Trophoblast cell (in vitro differentiated cells and primary cell): ENCODE data around the gene KIF16B.

Source experiments
- DNase-seq, 2 donors: peaks; one replicate each; pipeline ENCODE4 v3.0.0-alpha.2; 2016
- H2AFZ ChIP-seq: 2 replicates; pipeline ENCODE4 v1.6.1; 2013; ENCODE audit warnings: low read length, moderate library complexity, mild to moderate bottlenecking; ENCODE audit not compliant: insufficient read depth, poor library complexity
- H2AK5ac ChIP-seq: 2 replicates; pipeline ENCODE4 v1.6.1; 2013; ENCODE audit warnings: mild to moderate bottlenecking, low read length
- H2BK120ac ChIP-seq: 2 replicates; pipeline ENCODE4 v1.6.1; 2013; ENCODE audit warnings: low read length, mild to moderate bottlenecking, moderate library complexity; ENCODE audit not compliant: insufficient read depth, poor library complexity
- H2BK12ac ChIP-seq: 2 replicates; pipeline ENCODE4 v1.6.1; 2013; ENCODE audit warnings: mild to moderate bottlenecking, low read length, moderate library complexity
- H2BK5ac ChIP-seq: 2 replicates; pipeline ENCODE4 v1.6.1; 2013; ENCODE audit warnings: low read length, low read depth, moderate library complexity, mild to moderate bottlenecking; ENCODE audit not compliant: poor library complexity
- H3K14ac ChIP-seq: 2 replicates; pipeline ENCODE4 v1.6.1; 2013; ENCODE audit warnings: mild to moderate bottlenecking, low read length
- H3K18ac ChIP-seq: 2 replicates; pipeline ENCODE4 v1.6.1; 2013; ENCODE audit warnings: mild to moderate bottlenecking, low read length
- H3K23ac ChIP-seq: 2 replicates; pipeline ENCODE4 v1.6.1; 2013; ENCODE audit warnings: low read length
- H3K27ac ChIP-seq: 2 replicates; pipeline ENCODE4 v1.5.1; 2013; ENCODE audit warnings: low read depth, mild to moderate bottlenecking, inconsistent platforms, low read length, moderate library complexity
- H3K27me3 ChIP-seq: 2 replicates; pipeline ENCODE4 v1.6.1; 2013; ENCODE audit warnings: inconsistent platforms, mild to moderate bottlenecking, low read length, moderate library complexity; ENCODE audit not compliant: insufficient read depth
- H3K36me3 ChIP-seq, 2 experiments: 1 replicate in 1 of 2; 2 replicates in 1 of 2; pipeline ENCODE4 v1.6.1; 2013; ENCODE audit warnings: low read length in 2 of 2, mild to moderate bottlenecking in 2 of 2, moderate library complexity in 1 of 2; ENCODE audit not compliant: insufficient read depth in 2 of 2, control insufficient read depth in 1 of 2
- H3K4ac ChIP-seq: 2 replicates; pipeline ENCODE4 v1.6.1; 2013; ENCODE audit warnings: low read depth, mild to moderate bottlenecking, low read length, moderate library complexity
- H3K4me1 ChIP-seq, 2 experiments: 1 replicate in 1 of 2; 2 replicates in 1 of 2; pipeline ENCODE4 v1.6.1; 2013; ENCODE audit warnings: low read length in 2 of 2, mild to moderate bottlenecking in 2 of 2, moderate library complexity in 1 of 2; ENCODE audit not compliant: insufficient read depth in 2 of 2, control insufficient read depth in 1 of 2
- H3K4me2 ChIP-seq: 2 replicates; pipeline ENCODE4 v1.6.1; 2013; ENCODE audit warnings: inconsistent platforms, mild to moderate bottlenecking, low read length, moderate library complexity
- H3K4me3 ChIP-seq: 2 replicates; pipeline ENCODE4 v1.5.1; 2013; ENCODE audit warnings: mild to moderate bottlenecking, low read depth, low read length, inconsistent platforms
- H3K79me1 ChIP-seq: one replicate; pipeline ENCODE4 v1.6.1; 2013; ENCODE audit warnings: low read length
- H3K79me2 ChIP-seq: 2 replicates; pipeline ENCODE4 v1.6.1; 2013; ENCODE audit warnings: low read length, mild to moderate bottlenecking; ENCODE audit not compliant: control insufficient read depth, insufficient read depth, poor library complexity
- H3K9ac ChIP-seq: 2 replicates; pipeline ENCODE4 v1.6.1; 2013; ENCODE audit warnings: mild to moderate bottlenecking, low read length
- H3K9me3 ChIP-seq: 2 replicates; pipeline ENCODE4 v1.6.1; 2013; ENCODE audit warnings: low read depth, mild to moderate bottlenecking, control low read depth, inconsistent platforms, low read length; ENCODE audit not compliant: insufficient read depth
- H4K12ac ChIP-seq: 2 replicates; pipeline ENCODE4 v1.6.1; 2013; ENCODE audit warnings: low read depth, mild to moderate bottlenecking, low read length, moderate library complexity
- H4K8ac ChIP-seq: 2 replicates; pipeline ENCODE4 v1.6.1; 2013; ENCODE audit warnings: low read depth, mild to moderate bottlenecking, low read length, moderate library complexity
- H4K91ac ChIP-seq: one replicate; pipeline ENCODE4 v1.6.1; 2013; ENCODE audit warnings: low read depth, mild to moderate bottlenecking, low read length, moderate library complexity
- WGBS: extraction: QIAGEN DNeasy Blood & Tissue Kit; methylation state at CpG from one replicate; pipeline ENCODE4 v1.1.7; 2013; ENCODE audit warnings: missing lambda C conversion rate; ENCODE audit not compliant: insufficient read length, insufficient coverage; ENCODE audit errors: extremely low coverage; 5-methylcytosine and 5-hydroxymethylcytosine counted together

Gene KIF16B

DNA sequence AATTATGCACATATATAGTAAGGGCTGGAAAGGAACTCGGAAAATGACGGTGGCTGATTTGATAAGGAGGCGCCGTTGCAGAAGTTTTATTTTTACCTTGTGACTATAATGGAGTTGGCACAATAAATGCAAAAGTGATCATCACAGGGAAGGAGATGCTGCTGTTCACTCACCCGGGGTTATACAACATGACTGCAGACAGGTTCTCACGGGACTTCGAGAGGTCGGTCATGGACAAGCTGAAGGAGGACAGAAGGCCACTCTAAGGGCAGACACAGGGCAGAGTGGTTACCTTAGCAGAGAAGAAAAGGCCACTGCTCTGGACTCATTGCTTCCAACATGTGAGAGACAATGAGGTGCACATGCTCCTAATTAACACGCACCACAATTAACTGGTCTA lies 168.6 kb downstream of the KIF16B start:
- H3K9me3 ChIP-seq, result no peaks in the 10 kb centered on the region
- H3K18ac ChIP-seq, result no peak overlapping the region
- H3K36me3 ChIP-seq, result peaks cover 4 to 11% of the 10 kb centered on the region in 2 experiments
- no peak overlapping the region for H3K4ac ChIP-seq
- H3K79me2 ChIP-seq, result no peaks in the 10 kb centered on the region
- no peak overlapping the region for H3K4me2 ChIP-seq
- no peak overlapping the region for H4K91ac ChIP-seq
- no CpG with 5 or more reads among the region's 9 CpGs for WGBS
- H3K9ac ChIP-seq, result no peak overlapping the region
- H3K4me1 ChIP-seq, result peaks cover 5 to 8% of the 10 kb centered on the region in 2 experiments
- H3K27ac ChIP-seq, result no peak overlapping the region
- no peaks in the 10 kb centered on the region for H3K79me1 ChIP-seq
- no peak overlapping the region for H3K14ac ChIP-seq
- no peak overlapping the region for H4K12ac ChIP-seq
- no peaks in the 10 kb centered on the region for H3K27me3 ChIP-seq
- H2BK5ac ChIP-seq, result no peak overlapping the region
- H2BK120ac ChIP-seq, result no peak overlapping the region
- H2AFZ ChIP-seq, result no peak overlapping the region
- DNase-seq, result no peak
- no peak overlapping the region for H3K4me3 ChIP-seq
- no peak overlapping the region for H2BK12ac ChIP-seq
- no peak overlapping the region for H2AK5ac ChIP-seq
- H3K23ac ChIP-seq, result no peak overlapping the region
- H4K8ac ChIP-seq, result no peak overlapping the region

DNA sequence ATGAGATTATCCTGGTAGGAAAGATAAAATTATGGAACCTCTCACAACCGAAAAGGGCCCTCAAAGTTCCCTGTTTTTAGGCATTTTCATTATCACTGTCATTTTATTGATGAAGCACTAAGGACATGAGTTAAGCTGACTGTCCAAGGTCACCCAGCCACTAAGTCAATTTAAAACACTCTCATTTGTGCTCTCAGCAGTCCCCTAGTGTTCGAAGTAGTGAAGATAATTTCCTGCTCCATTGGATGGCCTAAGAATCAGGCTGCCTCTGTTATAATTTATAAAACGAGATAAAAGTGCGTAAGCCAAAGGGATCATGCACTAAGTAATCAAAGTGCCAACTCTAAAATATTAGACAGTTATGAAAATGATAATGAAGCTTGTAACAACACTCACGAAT lies 169.1 kb downstream of the KIF16B start:
- no peak overlapping the region for H3K27ac ChIP-seq
- no peak overlapping the region for H3K4ac ChIP-seq
- H2AFZ ChIP-seq, result no peak overlapping the region
- H2BK120ac ChIP-seq, result no peak overlapping the region
- no peak overlapping the region for H4K8ac ChIP-seq
- H3K79me2 ChIP-seq, result no peaks in the 10 kb centered on the region
- H3K27me3 ChIP-seq, result no peaks in the 10 kb centered on the region
- H3K4me3 ChIP-seq, result no peak overlapping the region
- no peaks in the 10 kb centered on the region for H3K9me3 ChIP-seq
- peaks cover 5 to 8% of the 10 kb centered on the region in 2 experiments for H3K4me1 ChIP-seq
- no peak overlapping the region for H4K12ac ChIP-seq
- no peak overlapping the region for H3K14ac ChIP-seq
- H3K4me2 ChIP-seq, result no peak overlapping the region
- H2AK5ac ChIP-seq, result no peak overlapping the region
- no peak overlapping the region for H2BK12ac ChIP-seq
- H3K23ac ChIP-seq, result no peak overlapping the region
- H3K18ac ChIP-seq, result no peak overlapping the region
- no peak overlapping the region for H4K91ac ChIP-seq
- DNase-seq, result no peak
- peaks cover 4 to 14% of the 10 kb centered on the region in 2 experiments for H3K36me3 ChIP-seq
- H2BK5ac ChIP-seq, result no peak overlapping the region
- no peaks in the 10 kb centered on the region for H3K79me1 ChIP-seq
- no peak overlapping the region for H3K9ac ChIP-seq
- no CpG with 5 or more reads among the region's 5 CpGs for WGBS

DNA sequence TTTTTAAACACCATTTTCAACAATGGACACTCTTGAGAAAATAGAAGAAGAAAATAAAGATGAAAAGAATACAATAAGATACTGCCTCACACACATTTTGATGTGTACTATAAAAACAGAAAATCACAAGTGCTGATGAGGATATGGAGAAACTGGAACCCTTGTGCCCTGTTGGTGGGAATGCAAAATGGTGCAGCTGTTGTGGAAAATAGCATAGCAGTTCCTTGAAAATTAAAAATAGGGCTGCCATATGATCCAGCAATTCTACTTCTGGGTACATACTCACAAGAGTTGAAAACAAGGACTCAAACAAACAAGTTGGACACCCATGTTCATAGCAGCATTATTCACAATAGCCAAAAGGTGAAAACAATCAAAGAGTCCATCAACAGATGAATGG lies 173.0 kb downstream of the KIF16B start:
- Histone ChIP-seq H3K18ac (no peak overlapping the region), H2AFZ (no peak overlapping the region), H4K8ac (no peak overlapping the region), H3K27me3 (no peaks in the 10 kb centered on the region), H2BK12ac (no peak overlapping the region), H3K14ac (no peak overlapping the region), H3K23ac (no peak overlapping the region), H3K4me1 (peaks cover 0 to 3% of the 10 kb centered on the region in 2 experiments), H3K79me1 (no peaks in the 10 kb centered on the region), H2AK5ac (no peak overlapping the region), H3K4me2 (no peak overlapping the region), H3K9me3 (no peaks in the 10 kb centered on the region), H2BK5ac (no peak overlapping the region), H2BK120ac (no peak overlapping the region), H3K9ac (no peak overlapping the region), H3K27ac (no peak overlapping the region), H4K91ac (no peak overlapping the region), H4K12ac (no peak overlapping the region), H3K4me3 (no peak overlapping the region), H3K4ac (no peak overlapping the region), H3K79me2 (no peaks in the 10 kb centered on the region), H3K36me3 (peaks cover 6 to 12% of the 10 kb centered on the region in 2 experiments)
- DNase-seq, result no peak

DNA sequence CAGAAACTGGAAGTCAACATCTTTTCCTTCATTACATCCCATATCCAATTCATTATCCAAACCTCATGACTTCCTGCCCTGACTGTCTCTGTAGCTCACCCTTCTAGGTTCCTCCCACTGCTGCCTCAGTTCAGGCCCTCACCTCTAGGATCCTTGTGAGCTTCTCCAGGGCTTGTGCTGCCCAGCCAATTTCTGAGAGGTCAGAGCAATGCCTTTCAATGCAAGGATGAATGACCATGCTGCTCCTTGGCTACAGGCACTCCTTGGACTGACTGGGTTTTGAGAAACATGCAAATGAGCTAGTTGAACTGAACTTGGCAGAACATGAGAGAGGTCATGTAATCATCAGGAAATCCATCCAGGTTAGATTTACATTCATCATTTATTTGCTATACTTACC lies 173.4 kb downstream of the KIF16B start:
- no peak overlapping the region for H2AFZ ChIP-seq
- no peak overlapping the region for H3K14ac ChIP-seq
- H3K36me3 ChIP-seq, result peaks cover 6 to 8% of the 10 kb centered on the region in 2 experiments
- H4K12ac ChIP-seq, result no peak overlapping the region
- no peaks in the 10 kb centered on the region for H3K9me3 ChIP-seq
- no peak for DNase-seq
- no peak overlapping the region for H3K4ac ChIP-seq
- H3K4me3 ChIP-seq, result no peak overlapping the region
- no peaks in the 10 kb centered on the region for H3K79me1 ChIP-seq
- no peak overlapping the region for H2AK5ac ChIP-seq
- H4K8ac ChIP-seq, result no peak overlapping the region
- no peaks in the 10 kb centered on the region for H3K79me2 ChIP-seq
- no peak overlapping the region for H2BK12ac ChIP-seq
- no peak overlapping the region for H2BK120ac ChIP-seq
- no peak overlapping the region for H4K91ac ChIP-seq
- no peak overlapping the region for H2BK5ac ChIP-seq
- no peak overlapping the region for H3K27ac ChIP-seq
- H3K18ac ChIP-seq, result no peak overlapping the region
- no peaks in the 10 kb centered on the region for H3K27me3 ChIP-seq
- H3K4me2 ChIP-seq, result no peak overlapping the region
- H3K23ac ChIP-seq, result no peak overlapping the region
- peaks cover 0 to 3% of the 10 kb centered on the region in 2 experiments for H3K4me1 ChIP-seq
- no peak overlapping the region for H3K9ac ChIP-seq
